PC-9 (cell line): ENCODE data around the gene ATP2C2. TPM values are rescaled to one million over a fixed set of nuclear protein-coding genes. Genes with fewer than 3 reads are reported as not detected.
"Not testable (repeated sequence)": the region's sequence is repeated elsewhere in the genome, so short reads cannot be mapped to it uniquely, and the experiment has no call there.

Experiments
- BruUV-seq: library from RNA; stranded (reverse); fragments of 400-500 nt; replicated peaks from 2 replicates; lab custom pipeline; 2021; lab: Mats Ljungman, UMichigan
- CTCF ChIA-PET: fragments of 300-600 bp; sonication (Branson Sonifier 250); formaldehyde crosslinking; loops from one replicate; lab custom pipeline; 2022; ENCODE audit warnings: antibody characterized with exemption; lab: Charles Lee
- POLR2A ChIA-PET: fragments of 300-600 bp; sonication (Branson Sonifier 250); formaldehyde crosslinking; loops from one replicate; lab custom pipeline; 2022; ENCODE audit warnings: antibody characterized with exemption; ENCODE audit not compliant: unreplicated experiment; lab: Charles Lee
- DNase-seq, 2 experiments: peaks; one replicate each; pipeline versions ENCODE4 v3.0.0 to v3.0.0-alpha.2; 2015 to 2022; ENCODE audit warnings: mixed read lengths in 1 of 2
- H2AFZ ChIP-seq: fragments of 200-600 bp; sonication (generic); 2 replicates; pipeline ENCODE4 v1.8.1; 2017; ENCODE audit warnings: antibody characterized with exemption
- H3F3A ChIP-seq: fragments of 200-600 bp; sonication (generic); 2 replicates; pipeline ENCODE4 v1.8.1; 2017; ENCODE audit warnings: antibody characterized with exemption, mild to moderate bottlenecking, low read depth; ENCODE audit not compliant: insufficient read depth
- H3K27ac ChIP-seq: fragments of 200-600 bp; sonication (generic); 2 replicates; pipeline ENCODE4 v1.6.1; 2016; ENCODE audit warnings: mixed run types
- H3K27me3 ChIP-seq: fragments of 200-600 bp; sonication (generic); 2 replicates; pipeline ENCODE4 v1.6.1; 2016; ENCODE audit warnings: low read depth, mixed run types; ENCODE audit not compliant: insufficient read depth
- H3K36me3 ChIP-seq: fragments of 200-600 bp; sonication (generic); 2 replicates; pipeline ENCODE4 v1.6.1; 2016; ENCODE audit warnings: low read depth, mixed run types
- H3K4me1 ChIP-seq: fragments of 200-600 bp; sonication (generic); replicated peaks from 2 replicates; pipeline ENCODE4 v1.6.1; 2016; ENCODE audit warnings: mixed run types; ENCODE audit not compliant: insufficient read depth
- H3K4me2 ChIP-seq: fragments of 200-600 bp; sonication (generic); 2 replicates; pipeline ENCODE4 v1.6.1; 2017; ENCODE audit warnings: mixed run types
- H3K4me3 ChIP-seq: fragments of 200-600 bp; sonication (generic); 2 replicates; pipeline ENCODE4 v1.6.1; 2016; ENCODE audit warnings: mixed run types
- H3K79me2 ChIP-seq: fragments of 200-600 bp; sonication (generic); 2 replicates; pipeline ENCODE4 v1.6.1; 2017; ENCODE audit warnings: low read depth, mixed run types
- H3K9me2 ChIP-seq: fragments of 200-600 bp; sonication (generic); 2 replicates; pipeline ENCODE4 v1.8.1; 2017; ENCODE audit warnings: mild to moderate bottlenecking; ENCODE audit not compliant: insufficient read depth
- H3K9me3 ChIP-seq: fragments of 200-600 bp; sonication (generic); 2 replicates; pipeline ENCODE4 v1.8.1; 2016; ENCODE audit warnings: low read depth; ENCODE audit not compliant: insufficient read depth
- H4K20me1 ChIP-seq: fragments of 200-600 bp; sonication (generic); 2 replicates; pipeline ENCODE4 v1.8.1; 2017; ENCODE audit not compliant: insufficient read depth
- EZH2 ChIP-seq: fragments of 200-600 bp; sonication (generic); IDR thresholded peaks from 2 replicates; pipeline ENCODE4 v1.8.0; 2017; ENCODE audit warnings: antibody characterized with exemption, low read depth
- intact Hi-C: fragments of 100-400 bp; cut with micrococcal nuclease; formaldehyde crosslinking; loops from one replicate; pipeline ENCODE4 v1.10.0; 2022; ENCODE audit not compliant: unreplicated experiment
- total RNA-seq: library from RNA; stranded (reverse); gene quantifications from 2 replicates; pipeline ENCODE4 v1.2.3, GENCODE V29; 2021
- TF ChIP-seq, protein P1 (sequence below): fragments of 200-600 bp; sonication (generic); conservative IDR thresholded peaks from 2 replicates; pipeline ENCODE4 v1.6.1; 2017; ENCODE audit warnings: mixed run types, antibody characterized with exemption, mild to moderate bottlenecking, moderate library complexity

Gene ATP2C2
- total RNA-seq, 1 experiment from 2014 or later = 17.2 TPM

DNA sequence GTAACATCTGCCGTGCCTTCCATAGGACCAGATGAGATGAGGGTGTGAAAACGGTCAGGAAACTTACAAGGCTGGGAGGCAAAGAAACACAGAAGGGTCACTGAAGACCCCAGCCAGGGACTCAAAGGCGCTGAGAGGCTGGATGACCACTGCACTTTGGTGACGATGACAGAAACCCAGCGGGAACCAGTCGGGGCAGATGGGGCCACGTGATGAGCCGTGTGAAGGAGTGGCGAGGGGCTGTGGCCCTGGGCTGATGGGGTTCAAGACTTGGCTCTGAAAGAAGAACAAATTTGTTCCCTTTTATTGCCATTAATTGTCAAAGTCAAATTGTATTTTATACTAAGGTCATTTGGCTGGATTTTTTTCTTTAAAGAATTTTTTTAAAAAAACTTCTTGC is 28.6 kb upstream of the ATP2C2 start:
- Histone ChIP-seq H3K36me3 (no peaks in the 10 kb centered on the region), H2AFZ (no peak overlapping the region), H3K9me3 (no peaks in the 10 kb centered on the region; the same call in 1 of the 2 replicates), H3F3A (peaks cover 4% of the 10 kb centered on the region; the same call in 1 of the 2 replicates), H3K27ac (no peak overlapping the region), H3K79me2 (no peaks in the 10 kb centered on the region), H3K4me1 (peaks cover 12% of the 10 kb centered on the region), H3K27me3 (no peaks in the 10 kb centered on the region), H3K9me2 (no peaks in the 10 kb centered on the region), H3K4me2 (peak overlapping the region; percentile 49; the same call in 1 of the 2 replicates), H3K4me3 (no peak overlapping the region), H4K20me1 (no peaks in the 10 kb centered on the region)
- POLR2A ChIA-PET = no interaction called here
- no peak for DNase-seq
- intact Hi-C loops = no loop called here
- CTCF ChIA-PET = no interaction called here
- no TSS peak for BruUV-seq
- TF ChIP-seq EZH2 = no peak
- TF ChIP-seq, protein P1, sequence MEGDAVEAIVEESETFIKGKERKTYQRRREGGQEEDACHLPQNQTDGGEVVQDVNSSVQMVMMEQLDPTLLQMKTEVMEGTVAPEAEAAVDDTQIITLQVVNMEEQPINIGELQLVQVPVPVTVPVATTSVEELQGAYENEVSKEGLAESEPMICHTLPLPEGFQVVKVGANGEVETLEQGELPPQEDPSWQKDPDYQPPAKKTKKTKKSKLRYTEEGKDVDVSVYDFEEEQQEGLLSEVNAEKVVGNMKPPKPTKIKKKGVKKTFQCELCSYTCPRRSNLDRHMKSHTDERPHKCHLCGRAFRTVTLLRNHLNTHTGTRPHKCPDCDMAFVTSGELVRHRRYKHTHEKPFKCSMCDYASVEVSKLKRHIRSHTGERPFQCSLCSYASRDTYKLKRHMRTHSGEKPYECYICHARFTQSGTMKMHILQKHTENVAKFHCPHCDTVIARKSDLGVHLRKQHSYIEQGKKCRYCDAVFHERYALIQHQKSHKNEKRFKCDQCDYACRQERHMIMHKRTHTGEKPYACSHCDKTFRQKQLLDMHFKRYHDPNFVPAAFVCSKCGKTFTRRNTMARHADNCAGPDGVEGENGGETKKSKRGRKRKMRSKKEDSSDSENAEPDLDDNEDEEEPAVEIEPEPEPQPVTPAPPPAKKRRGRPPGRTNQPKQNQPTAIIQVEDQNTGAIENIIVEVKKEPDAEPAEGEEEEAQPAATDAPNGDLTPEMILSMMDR = no peak

DNA sequence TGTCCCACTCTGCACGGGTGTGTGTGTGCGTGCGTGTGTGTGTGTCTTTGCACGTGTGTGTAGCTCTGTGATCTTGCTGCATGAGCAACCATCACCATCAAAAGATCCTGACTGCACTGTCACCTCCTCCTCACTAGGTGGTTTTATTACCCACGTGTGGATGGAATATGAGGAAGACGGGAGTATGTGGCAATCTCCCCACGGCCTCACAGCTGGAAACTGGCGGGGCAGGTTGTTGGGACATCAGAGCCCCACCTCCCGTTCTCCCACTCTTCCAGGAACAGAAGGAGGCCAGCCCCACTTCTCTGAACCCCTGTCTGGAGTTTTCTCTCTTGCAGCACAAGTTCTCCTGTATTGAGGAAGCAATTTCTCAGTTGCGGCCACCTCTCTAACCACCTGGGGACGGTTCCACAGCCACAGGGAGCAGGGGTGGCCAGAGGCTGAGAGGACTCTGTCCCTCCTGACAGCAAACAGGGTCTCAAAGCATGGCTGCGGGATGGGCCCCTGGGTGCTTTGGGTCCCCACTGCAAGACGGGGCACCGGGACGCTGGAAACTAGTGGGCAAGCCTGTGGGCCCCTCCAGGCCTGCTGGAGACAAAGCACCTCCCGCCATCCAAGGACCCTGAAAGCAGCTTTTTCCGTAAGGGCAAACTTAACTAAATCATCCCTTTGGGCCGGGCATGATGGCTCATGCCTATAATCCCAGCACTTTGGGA is 27.9 kb upstream of the ATP2C2 start:
- Histone ChIP-seq H3K4me3 (no peak overlapping the region), H3K4me1 (peaks cover 12% of the 10 kb centered on the region), H3K27me3 (no peaks in the 10 kb centered on the region), H3K79me2 (no peaks in the 10 kb centered on the region), H4K20me1 (no peaks in the 10 kb centered on the region), H3K27ac (no peak overlapping the region), H3K9me3 (no peaks in the 10 kb centered on the region; the same call in 1 of the 2 replicates), H2AFZ (no peak overlapping the region), H3K4me2 (peak overlapping the region; percentile 49), H3K9me2 (no peaks in the 10 kb centered on the region), H3K36me3 (no peaks in the 10 kb centered on the region), H3F3A (peaks cover 4% of the 10 kb centered on the region; the same call in 1 of the 2 replicates)
- BruUV-seq = no TSS peak
- POLR2A ChIA-PET = no interaction called here
- intact Hi-C loops = no loop called here
- no peak for TF ChIP-seq EZH2
- TF ChIP-seq, protein P1 = peak; percentile 63
- DNase-seq = peak; percentile 72 to 84
- CTCF ChIA-PET = no interaction called here

DNA sequence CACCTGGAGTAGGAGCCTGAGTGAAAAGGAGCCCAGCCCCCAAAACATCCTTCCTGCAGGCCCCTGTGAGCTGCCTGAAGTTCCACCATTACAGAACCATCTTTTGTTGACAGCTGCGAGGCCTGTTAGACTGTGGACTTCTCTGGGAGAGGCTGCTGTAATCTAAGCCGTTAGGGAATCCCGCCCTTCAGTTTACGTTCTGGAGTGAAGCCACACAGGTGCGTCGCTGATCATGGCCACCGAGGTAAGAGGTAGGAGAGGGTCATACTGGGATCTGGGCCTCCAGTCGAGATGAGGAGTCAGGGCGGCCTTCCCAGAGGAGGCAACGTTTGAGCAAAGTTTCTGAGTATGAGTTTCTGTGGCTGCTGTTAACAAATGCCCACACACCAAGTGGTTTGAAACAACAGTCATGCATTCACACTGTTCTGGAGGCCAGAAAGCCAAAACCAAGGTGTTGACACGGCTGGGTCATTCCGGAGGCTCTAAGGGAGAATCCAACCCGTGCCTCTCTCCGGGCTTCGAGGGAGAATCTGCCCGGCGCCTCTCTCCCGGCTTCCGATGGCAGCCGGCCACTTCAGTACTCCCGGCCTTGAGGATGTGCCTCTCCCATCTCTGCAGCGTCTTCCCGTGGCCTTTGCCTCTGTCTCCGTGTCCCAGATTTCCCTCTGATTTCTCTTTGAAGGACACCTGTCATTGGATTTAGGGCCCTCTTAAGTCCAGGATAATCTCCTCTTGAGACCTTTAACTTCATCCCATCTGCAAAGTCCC is 26.6 kb upstream of the ATP2C2 start:
- no peak overlapping the region for H3K4me2 ChIP-seq
- H4K20me1 ChIP-seq = no peaks in the 10 kb centered on the region
- no peak for TF ChIP-seq EZH2
- TF ChIP-seq, protein P1 = no peak
- POLR2A ChIA-PET = no interaction called here
- no peak for DNase-seq
- intact Hi-C loops = no loop called here
- CTCF ChIA-PET = no interaction called here
- no peak overlapping the region for H3K27ac ChIP-seq
- BruUV-seq = no TSS peak
- H2AFZ ChIP-seq = no peak overlapping the region
- no peaks in the 10 kb centered on the region for H3K27me3 ChIP-seq
- H3K9me3 ChIP-seq = no peaks in the 10 kb centered on the region; the same call in 1 of the 2 replicates
- no peaks in the 10 kb centered on the region for H3K79me2 ChIP-seq
- peaks cover 4% of the 10 kb centered on the region; the same call in 1 of the 2 replicates for H3F3A ChIP-seq
- no peak overlapping the region for H3K4me3 ChIP-seq
- H3K4me1 ChIP-seq = peaks cover 12% of the 10 kb centered on the region
- H3K9me2 ChIP-seq = no peaks in the 10 kb centered on the region
- H3K36me3 ChIP-seq = no peaks in the 10 kb centered on the region

DNA sequence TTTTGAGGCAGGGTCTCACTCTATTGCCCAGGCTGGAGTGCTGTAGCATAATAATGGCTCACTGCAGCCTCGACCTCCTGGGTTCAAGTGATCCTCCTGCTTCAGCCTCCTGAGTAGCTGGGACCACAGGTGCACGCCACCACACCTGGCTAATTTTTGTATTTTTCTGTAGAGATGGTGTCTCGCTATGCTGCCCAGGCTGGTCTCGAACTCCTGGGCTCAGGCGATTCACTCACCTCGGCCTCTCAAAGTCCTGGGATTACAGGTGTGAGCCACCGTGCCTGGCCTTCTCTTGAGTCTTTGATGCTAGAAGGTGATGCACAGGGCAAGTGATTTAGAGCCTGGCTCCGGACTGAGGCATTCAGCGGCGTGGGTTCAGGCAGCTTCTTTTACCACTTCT is 24.5 kb upstream of the ATP2C2 start:
- peaks cover 12% of the 10 kb centered on the region for H3K4me1 ChIP-seq
- DNase-seq, POLR2A ChIA-PET, H3K4me2 ChIP-seq, H3K27me3 ChIP-seq, CTCF ChIA-PET, H3K36me3 ChIP-seq, H4K20me1 ChIP-seq, H3K27ac ChIP-seq, H3K9me3 ChIP-seq, H3K4me3 ChIP-seq, BruUV-seq, H2AFZ ChIP-seq, H3K9me2 ChIP-seq, H3F3A ChIP-seq, intact Hi-C loops, H3K79me2 ChIP-seq: not testable (repeated sequence)
